Activated naive CD4-positive, alpha-beta T cell treated with anti-CD3 and anti-CD28 coated beads, Interleukin-2, amount 50 U/mL, for 72 hours (primary cell): Measurements from ENCODE around the gene GLYR1. TPM values are rescaled to one million over a fixed set of nuclear protein-coding genes. Genes with fewer than 3 reads are reported as not detected.
A peak's percentile ranks its signal among the peaks of the same experiment; 100 is the strongest.

ENCODE experiments used
- ATAC-seq, 2 donors: fragments of 150-1000 bp; cut with Tn5 transposase; 2 replicates each; pipeline ENCODE4 v1.10.0; 2021; ENCODE audit warnings: mild to moderate bottlenecking in 2 of 2, moderate library complexity in 2 of 2
- DNase-seq, 2 donors: peaks; one replicate each; pipeline ENCODE4 v3.0.0; 2021 to 2022; ENCODE audit warnings: low spot score in 2 of 2
- H3K27ac Mint-ChIP-seq, 2 donors: one replicate each; pipeline ENCODE4 v1.8.0; 2022; ENCODE audit warnings: mild to moderate bottlenecking in 2 of 2, mixed read lengths in 2 of 2
- H3K36me3 Mint-ChIP-seq, 2 donors: one replicate each; pipeline ENCODE4 v1.8.0; 2022; ENCODE audit warnings: mixed read lengths in 2 of 2
- H3K9me3 Mint-ChIP-seq, 2 donors: one replicate each; pipeline ENCODE4 v1.8.0; 2022; ENCODE audit warnings: mixed read lengths in 2 of 2
- total RNA-seq, 2 donors: library from RNA; stranded (reverse); gene quantifications; one replicate each; pipeline ENCODE4 v1.2.3, GENCODE V29; 2022

Gene GLYR1
- total RNA-seq, 2 donors from 2014 or later, result 70.3 to 80.9 TPM

DNA sequence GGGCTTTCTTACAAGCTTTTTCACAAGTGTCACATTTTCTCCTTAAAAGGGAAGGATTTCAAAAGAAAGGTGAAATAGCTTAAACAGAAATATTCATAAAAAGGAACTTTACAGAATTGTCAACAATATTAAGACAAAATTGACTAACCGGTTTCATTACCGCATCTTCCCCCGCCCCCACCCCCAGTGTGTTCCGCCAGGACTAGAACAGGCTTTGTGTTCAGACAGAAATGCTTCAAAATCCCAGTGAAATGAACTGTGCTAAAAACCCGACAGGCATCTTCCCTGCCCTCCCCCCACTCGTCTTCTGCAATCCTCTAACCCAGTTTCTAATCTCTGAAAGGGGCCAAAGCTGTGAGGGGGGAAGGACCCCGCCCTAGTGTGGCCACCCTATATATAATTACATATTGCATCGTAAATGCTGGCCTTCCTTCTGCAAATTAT lies 43.7 kb downstream of the GLYR1 start:
- no peaks in the 10 kb centered on the region for H3K9me3 Mint-ChIP-seq
- peaks cover 0 to 6% of the 10 kb centered on the region in 2 donors for H3K36me3 Mint-ChIP-seq
- no peak for DNase-seq
- H3K27ac Mint-ChIP-seq, result no peak overlapping the region
- ATAC-seq, result no peak

DNA sequence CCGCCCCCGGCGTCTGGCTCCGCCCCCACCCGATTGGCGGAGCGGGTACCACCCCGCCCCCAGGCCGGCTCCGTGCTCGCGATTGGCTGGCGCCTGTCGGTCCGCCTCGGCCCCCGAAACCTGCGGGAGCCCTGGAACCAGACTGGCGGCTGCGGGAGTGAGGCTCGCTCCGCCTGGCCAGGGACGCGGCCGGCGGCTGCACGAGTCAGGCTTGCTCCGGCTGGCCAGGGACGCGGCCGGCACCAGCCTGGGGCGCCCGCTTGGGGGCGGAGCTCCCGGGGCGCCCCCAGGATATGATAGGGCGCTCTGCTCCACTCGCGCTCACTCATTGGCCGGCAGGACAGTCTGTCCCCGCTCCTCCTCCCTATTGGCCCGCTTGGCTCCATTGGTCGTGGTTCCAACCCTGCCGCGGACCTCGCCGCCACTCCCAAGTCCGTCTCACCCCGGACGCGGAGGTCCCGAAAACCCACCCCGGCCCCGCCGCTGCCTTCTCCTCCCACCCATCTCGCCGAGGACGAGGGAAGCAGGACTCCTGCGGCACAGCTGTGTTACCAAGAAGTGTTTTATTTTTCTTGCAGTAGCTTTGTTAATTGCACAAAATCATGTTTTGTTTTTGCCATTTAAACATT lies 44.3 kb downstream of the GLYR1 start:
- DNase-seq (peak; percentile 93 to 94), ATAC-seq (peak; percentile 92 to 93)
- H3K9me3 Mint-ChIP-seq, result no peaks in the 10 kb centered on the region
- peaks cover 0 to 6% of the 10 kb centered on the region in 2 donors for H3K36me3 Mint-ChIP-seq
- peak overlapping the region in 1 of 2 donors; percentile 29 for H3K27ac Mint-ChIP-seq

DNA sequence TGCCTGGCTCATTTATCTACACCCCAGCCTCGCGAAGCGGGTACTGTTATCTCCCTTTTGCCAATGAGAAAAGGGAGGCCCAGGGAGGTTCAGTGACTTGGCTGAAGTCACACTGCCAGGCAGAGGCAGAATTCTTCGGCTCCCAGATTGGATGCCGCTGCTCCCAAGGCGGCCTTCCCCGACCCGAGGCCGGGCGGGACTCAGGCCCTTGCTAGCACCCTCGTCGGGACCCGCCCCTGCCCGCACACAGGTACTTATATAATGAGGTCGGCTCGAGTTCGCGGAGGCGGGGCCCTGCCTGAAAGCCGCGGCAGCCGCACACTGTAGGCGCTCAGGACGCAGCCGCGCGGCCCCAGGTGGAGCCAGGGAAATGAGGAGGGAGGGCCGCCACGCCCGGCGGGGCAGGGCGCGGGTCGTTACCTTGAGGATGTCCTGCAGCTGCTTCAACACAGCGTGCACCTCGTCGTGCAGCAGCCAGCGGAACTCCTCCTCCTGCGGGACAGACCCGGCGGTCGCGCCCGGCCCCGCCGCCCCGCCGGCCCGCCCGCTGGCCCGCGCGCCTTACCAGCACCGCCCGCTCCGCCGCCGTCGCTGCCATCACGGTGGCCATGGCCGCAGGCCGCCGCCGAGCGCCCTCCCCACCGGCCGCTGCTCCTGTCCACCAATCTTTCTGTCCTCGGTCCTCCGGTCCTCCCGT lies 45.0 kb downstream of the GLYR1 start, which contains the start of gene ROGDI:
ROGDI (minus strand) TSS at position 672 of the 697 bp plus-strand sequence; CDS start at position 610, 62 bp downstream.
- ATAC-seq (peak; percentile 71 to 72), DNase-seq (peak; percentile 76 to 83)
- peak within 1 kb of the TSS; percentile 29 to 59 for H3K27ac Mint-ChIP-seq
- H3K36me3 Mint-ChIP-seq, result peaks cover 0 to under 1% of the 10 kb centered on the region in 2 donors
- H3K9me3 Mint-ChIP-seq, result no peaks in the 10 kb centered on the region

DNA sequence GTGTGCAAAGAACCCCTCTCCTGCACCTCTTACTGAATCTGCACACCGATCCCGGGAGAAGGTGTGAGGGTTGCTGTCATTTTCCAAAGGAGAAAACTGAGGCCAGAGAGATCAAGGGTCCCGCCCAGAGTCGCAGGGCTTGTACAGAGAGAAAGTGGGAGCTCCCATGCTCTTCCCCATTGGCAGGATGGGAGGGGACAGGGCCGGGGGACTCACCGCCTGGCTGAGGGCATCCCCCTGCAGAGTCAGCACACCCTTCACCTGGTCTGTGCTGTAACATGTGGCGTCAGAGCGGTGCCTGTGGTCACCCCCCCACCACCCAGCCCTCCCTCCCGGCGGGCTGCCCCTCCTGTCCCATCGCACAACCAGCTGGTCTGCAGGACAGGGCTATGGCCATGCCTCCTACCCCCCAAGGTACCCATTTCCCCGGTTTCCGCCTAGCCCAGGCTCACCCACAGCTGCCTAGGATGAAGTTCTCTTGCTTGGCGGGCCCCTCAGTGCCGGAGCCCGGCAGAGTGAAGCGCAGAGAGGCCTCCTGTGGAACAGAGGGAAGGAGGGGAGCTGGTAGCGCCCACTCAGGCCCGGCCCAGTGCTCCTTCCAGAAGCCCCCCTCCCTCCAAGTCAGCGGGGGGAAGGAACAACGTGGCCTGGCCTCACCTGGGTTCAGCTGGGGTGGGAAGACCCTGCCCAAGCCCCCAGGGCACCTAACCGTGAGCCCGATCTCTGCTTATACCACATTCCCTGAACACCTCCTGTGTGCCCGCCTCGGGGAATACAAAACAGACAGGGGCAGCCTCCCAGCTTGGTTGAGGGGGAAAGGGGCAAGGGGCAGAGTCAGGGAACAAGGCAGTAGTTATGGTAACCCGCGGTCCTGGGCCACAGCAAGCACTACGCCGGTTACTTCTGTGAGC lies 45.8 kb downstream of the GLYR1 start:
- H3K9me3 Mint-ChIP-seq, result no peaks in the 10 kb centered on the region
- ATAC-seq, result no peak
- DNase-seq, result no peak
- H3K27ac Mint-ChIP-seq, result peak overlapping the region in 1 of 2 donors; percentile 59
- no peaks in the 10 kb centered on the region for H3K36me3 Mint-ChIP-seq

DNA sequence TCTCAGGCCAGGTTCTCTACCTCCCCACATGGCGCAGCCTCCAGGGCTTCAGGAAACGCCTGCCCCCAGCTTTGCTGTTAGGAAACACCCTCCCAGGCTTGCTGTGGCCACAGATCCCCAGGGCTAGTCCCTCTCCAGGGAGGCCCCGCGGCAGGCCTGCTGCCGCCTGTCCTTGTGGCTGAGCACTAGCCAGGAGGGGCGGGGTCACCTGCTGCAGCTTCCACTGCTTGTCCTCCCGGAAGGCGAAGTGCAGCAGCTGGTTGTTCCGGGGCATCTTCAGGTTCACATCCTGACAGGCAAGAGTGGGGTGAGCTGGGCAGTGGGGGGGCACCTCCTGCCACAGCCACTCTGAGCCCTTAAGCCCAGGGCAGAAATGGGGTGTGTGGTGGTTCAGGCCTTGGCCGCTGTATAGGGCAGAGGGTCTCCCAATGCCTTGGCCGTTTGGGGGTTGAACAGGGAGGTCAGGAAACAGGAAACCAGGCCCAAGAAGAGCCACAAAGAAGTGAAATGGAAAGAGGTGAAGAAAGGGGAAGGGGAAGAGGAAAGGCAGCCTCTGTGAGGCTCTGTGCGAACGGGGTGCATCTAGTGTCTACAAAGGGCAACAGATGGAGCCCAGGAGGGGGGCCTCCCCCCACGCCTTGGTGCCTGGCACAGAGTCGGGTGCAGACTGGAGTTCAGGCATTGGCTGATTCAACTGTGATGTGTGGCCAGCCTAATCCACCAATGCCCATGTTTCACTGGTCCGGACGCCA lies 46.6 kb downstream of the GLYR1 start:
- no peaks in the 10 kb centered on the region for H3K36me3 Mint-ChIP-seq
- no peaks in the 10 kb centered on the region for H3K9me3 Mint-ChIP-seq
- DNase-seq (no peak), ATAC-seq (no peak)
- H3K27ac Mint-ChIP-seq, result peak overlapping the region in 1 of 2 donors; percentile 76

DNA sequence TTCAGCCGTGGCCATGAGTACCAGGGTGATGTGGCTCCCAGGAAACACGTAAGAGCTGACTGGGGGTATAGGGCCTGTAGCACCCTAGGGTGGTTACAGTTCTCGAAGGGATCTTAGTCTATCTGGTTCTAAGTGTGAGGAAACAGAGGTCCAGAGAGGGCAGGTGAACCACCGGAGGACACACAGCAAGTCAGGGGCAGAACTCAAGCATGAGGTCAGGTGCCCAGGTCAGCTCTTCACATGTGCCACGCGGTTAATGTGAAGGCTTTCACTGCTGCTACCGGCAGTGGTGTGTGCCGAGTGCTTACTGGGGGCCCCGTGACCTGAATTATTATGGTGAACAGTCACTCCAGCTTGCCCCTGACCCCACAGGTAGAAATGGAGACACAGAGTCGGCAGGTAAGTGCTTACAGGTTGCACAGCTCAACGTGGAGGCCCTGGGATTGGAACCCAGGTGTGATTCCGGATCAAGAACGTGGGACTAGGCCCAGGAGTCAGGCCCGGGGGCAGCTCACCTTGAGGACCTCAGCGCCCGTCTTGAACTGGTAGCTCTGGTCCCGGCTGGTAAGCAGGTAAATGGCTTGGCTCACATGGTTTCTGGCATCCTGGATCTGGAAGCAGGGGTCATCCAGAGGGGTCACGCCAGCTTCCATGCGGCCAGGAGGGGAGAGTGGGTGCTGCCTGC lies 47.8 kb downstream of the GLYR1 start:
- ATAC-seq (no peak), DNase-seq (no peak)
- Mint-ChIP-seq H3K36me3 (no peaks in the 10 kb centered on the region), H3K27ac (peak overlapping the region in 1 of 2 donors; percentile 50), H3K9me3 (no peaks in the 10 kb centered on the region)

DNA sequence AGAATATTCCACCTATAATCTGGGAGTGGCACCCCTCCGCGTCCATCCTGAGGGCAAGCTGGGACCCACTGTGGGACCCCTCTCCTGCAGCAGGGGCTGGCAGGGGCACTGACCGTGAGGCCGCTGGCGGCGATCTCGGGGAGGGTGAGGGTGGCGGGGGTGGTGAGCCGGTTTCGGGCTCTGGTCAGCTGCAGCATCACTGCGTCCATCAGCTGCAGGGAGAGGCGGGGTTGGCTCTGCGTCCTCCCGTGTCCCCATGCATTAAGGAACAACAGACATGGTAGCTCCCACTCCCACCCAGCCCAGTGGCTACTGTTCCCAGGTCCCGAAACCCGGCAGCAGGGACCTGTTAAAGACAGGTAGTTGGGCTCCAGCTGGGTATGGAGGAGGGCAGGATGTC lies 48.6 kb downstream of the GLYR1 start:
- ATAC-seq (no peak), DNase-seq (no peak)
- Mint-ChIP-seq H3K27ac (peak overlapping the region in 1 of 2 donors; percentile 50), H3K36me3 (no peaks in the 10 kb centered on the region), H3K9me3 (no peaks in the 10 kb centered on the region)

DNA sequence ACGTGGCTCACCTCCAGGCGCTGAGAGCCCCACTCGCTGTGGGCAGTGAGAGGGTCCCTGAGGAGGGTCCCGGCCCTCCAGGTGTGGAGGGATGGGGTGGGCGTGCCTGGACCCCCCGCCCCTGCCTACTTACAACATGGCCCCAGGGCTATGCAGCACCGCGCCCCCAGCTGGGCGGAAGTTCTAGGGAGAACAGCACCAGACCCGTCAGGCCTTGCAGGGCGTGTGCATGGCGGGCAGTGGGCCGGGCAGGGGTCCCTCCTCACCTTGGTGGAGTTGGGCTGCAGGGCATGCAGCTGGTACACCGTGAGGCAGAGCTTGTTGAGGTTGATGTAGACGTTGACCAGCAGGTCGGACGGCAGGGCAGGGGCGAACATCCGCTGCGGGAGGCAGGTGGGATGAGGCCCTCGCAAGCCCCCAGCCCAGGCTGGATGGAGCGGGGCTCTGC lies 49.3 kb downstream of the GLYR1 start:
- no peak overlapping the region for H3K27ac Mint-ChIP-seq
- H3K9me3 Mint-ChIP-seq, result no peaks in the 10 kb centered on the region
- no peak for ATAC-seq
- H3K36me3 Mint-ChIP-seq, result no peaks in the 10 kb centered on the region
- no peak for DNase-seq

DNA sequence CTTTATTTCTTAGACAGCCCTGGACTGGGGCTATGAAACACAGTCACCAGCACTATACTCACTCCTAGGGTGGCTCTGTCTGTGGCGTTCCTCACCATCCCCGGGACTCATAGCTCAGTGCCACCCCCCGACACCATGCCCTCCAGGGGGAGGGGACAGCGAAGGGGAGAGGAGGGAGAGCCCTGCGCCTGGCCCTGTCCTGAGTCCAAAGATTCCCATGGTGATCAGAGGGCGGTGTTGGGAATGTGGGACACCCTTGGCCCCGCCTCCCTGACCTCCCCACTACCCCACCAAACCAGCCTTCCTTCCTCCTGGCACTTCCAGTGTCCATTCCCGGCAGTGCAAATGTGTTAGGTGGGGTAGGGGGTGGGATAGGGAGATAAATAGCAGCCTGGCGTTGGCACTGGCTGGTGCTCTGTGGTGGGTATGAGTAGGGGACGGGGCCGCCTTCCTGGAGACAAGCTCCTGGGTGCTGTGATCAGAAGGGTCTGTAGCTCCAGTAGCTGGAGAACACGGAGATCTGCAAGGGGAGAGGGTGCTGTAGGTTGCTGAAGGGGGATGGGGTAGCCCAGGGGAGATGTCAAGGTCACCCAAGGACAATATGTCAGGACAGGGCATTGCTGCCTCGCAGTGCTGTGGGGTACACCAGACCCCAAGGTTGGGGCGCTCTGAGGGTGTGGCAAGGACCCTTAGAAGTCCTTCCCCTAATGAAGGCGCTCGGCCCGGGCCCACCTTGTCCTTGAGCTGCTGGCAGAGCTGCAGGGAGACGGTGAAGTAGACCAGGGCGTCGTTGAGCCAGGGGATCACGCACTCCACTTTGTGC lies 49.9 kb downstream of the GLYR1 start:
- ATAC-seq (no peak), DNase-seq (no peak)
- H3K27ac Mint-ChIP-seq, result peak overlapping the region in 1 of 2 donors; percentile 51
- no peaks in the 10 kb centered on the region for H3K36me3 Mint-ChIP-seq
- H3K9me3 Mint-ChIP-seq, result no peaks in the 10 kb centered on the region

DNA sequence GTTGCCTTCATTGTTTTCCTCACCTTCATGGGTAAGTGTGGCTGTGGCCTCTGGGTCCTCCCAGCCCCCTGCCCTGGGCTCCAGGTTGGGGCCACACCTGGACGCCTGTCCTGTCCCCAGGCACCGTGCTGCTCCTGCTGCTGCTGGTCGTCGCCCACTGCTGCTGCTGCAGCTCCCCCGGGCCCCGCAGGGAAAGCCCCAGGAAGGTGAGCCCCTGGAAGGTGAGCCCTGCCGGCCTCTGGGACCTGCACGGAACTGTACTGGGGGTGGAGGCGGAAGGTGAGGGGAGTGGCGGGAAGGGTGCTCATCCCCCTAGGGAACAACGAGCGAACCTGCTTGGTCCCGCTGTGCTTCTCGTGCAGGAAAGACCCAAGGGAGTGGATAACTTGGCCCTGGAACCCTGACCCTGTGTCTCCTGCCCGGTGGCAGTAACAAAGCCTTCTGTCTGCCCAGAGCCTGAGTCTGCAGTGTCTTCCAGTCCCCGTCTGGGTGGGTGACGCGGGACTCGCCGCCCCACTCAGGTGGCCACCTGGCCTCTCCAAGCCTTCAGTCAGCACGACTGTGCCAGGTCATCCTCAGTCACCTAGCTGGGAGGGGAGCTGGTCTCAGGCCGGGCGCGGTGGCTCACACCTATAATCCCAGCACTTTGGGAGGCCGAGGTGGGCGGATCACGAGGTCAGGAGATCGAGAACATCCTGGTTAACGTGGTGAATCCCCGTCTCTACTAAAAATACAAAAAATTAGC lies 51.1 kb downstream of the GLYR1 start:
- DNase-seq, result no peak
- H3K27ac Mint-ChIP-seq, result no peak overlapping the region

DNA sequence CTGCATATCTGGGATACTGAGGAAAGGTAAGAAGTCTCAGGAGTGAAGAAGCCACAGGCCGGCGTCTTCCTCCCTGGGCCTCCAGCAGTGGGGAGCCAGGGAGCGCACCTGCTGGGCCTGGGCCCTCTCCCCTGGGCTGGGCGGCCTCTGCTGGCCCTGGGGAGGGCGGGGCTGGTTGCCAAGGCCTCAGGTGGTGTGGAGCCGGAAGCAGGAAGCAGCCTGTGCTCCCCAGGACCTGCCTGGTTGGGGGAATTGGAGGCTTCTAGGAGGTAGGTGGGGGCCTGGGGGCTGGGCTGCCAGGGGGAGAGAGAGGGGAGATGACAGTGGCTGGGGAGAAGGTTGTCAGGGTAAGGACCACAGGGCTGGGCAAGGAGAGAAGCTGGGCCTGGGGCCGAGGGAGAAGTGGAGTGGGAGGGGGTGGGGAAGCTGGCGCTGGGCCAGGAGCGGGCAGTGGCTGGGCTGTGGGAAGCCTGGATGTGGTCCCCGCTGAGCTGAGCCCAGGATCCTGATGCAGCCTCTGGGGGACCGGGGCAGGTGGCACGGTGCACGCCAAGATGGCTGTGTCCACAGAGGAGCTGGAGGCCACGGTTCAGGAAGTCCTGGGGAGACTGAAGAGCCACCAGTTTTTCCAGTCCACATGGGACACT lies 51.8 kb downstream of the GLYR1 start, which contains the start of gene SMIM22:
SMIM22 (plus strand) TSS at position 189 of the 647 bp plus-strand sequence; CDS start at position 555, 366 bp downstream.
- ATAC-seq (no peak), DNase-seq (no peak)
- Mint-ChIP-seq H3K27ac (no peak within 1 kb of the TSS), H3K36me3 (no peaks in the 10 kb centered on the region), H3K9me3 (no peaks in the 10 kb centered on the region)

More for the DNA sequence above, 51.1 kb downstream of the GLYR1 start:
- ATAC-seq, result no peak
- Mint-ChIP-seq H3K9me3 (no peaks in the 10 kb centered on the region), H3K36me3 (no peaks in the 10 kb centered on the region)

DNA sequence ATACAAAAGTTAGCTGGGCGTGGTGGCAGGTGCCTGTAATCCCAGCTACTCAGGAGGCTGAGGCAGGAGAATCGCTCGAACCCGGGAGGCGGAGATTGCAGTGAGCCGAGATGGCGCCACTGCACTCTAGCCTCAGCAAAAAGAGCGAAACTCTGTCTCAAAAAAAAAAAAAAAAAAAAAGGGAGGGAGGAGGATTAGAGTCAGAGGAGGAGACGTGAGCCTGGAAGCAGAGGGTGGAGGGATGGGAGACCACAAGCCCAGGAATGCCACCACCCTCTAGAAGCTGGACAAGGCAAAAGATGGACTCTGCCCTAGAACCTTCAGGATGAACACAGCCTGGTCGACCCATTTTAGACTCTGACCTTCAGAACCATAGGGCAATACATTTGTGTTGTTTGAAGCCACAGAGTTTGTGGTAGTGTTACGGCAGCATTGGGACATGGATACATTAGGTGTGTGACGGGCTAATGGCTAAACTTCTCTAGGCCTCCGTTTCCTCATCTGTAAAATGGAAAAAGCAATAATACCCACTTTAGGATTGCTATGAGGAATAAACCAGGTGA lies 54.1 kb downstream of the GLYR1 start:
- no peak for DNase-seq
- no peaks in the 10 kb centered on the region for H3K36me3 Mint-ChIP-seq
- ATAC-seq, result no peak
- no peaks in the 10 kb centered on the region for H3K9me3 Mint-ChIP-seq
- peak overlapping the region in 1 of 2 donors; percentile 44 for H3K27ac Mint-ChIP-seq

DNA sequence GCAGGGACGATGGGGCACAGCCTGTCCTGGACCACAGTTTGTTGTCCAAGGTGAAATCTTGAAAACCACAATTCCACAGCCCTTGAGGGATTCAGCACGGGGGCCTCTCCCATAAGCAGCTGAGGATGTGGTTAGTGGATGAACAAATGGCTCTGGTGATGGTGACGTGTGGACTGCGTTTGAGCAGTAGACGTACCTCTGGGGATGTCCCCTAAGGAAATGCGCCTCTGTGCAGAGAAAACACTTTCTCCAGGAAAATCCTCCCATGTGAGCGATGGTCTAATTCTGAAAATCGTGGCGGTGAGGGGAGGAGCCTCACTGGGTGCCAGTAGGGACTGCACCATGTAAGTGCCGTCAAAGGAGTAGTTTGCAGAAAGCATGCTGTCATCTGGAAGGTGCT lies 56.2 kb downstream of the GLYR1 start:
- Mint-ChIP-seq H3K36me3 (no peaks in the 10 kb centered on the region), H3K9me3 (no peaks in the 10 kb centered on the region), H3K27ac (no peak overlapping the region)
- peak in 1 of 2 donors; percentile 75 for ATAC-seq
- DNase-seq, result no peak

DNA sequence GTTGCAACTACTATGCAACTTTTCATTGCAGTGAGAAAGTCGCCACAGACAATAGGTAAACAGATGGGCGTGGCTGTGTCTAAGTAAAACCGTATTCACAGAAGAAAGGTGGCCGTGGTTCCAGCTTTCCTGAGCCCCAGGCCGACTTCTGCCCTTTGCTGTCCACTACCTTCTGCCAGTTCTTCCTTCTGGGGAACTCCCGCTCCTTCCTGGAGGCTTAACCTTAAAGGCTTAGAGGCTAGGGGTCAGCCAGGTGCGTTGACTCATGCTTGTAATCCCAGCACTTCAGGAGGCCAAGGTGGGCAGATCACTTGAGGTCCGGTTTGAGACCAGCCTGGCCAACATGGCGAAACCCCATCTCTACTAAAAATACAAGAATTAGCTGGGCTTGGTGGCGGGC lies 56.8 kb downstream of the GLYR1 start:
- Mint-ChIP-seq H3K27ac (no peak overlapping the region), H3K9me3 (no peaks in the 10 kb centered on the region), H3K36me3 (no peaks in the 10 kb centered on the region)
- ATAC-seq (no peak), DNase-seq (no peak)
